ENCODE data around the gene KCTD18.

GRCh38 chr2:200470230-200470629 lies 39.6 kb downstream of the KCTD18 start:
- TF ChIP-seq CTCF (IDR thresholded peaks at IDR 0.05) = no peak
- TF ChIP-seq POLR2A (IDR thresholded peaks at IDR 0.05; ENCODE audit: low read depth) = no peak
- no peak for TF ChIP-seq POLR2AphosphoS5 (IDR thresholded peaks at IDR 0.05)
- no peak for TF ChIP-seq EP300 (IDR thresholded peaks at IDR 0.05)

Data from esophagus muscularis mucosa (tissue), 4 donors.